ENCODE data around the gene UBE3B. TPM values are rescaled to one million over a fixed set of nuclear protein-coding genes. Genes with fewer than 3 reads are reported as not detected.

The UBE3B gene
- total and polyA plus RNA-seq, 2 experiments from 2014 or later: 20.1 to 35.5 TPM

GRCh38 chr12:109451400-109451799 lies 26.0 kb upstream of the UBE3B start:
- Histone ChIP-seq H3K9me2 (replicated peaks; ENCODE audit: insufficient read depth) (no peaks in the 10 kb centered on the region), H3K27me3 (no peaks in the 10 kb centered on the region), H3K4me1 (ENCODE audit: insufficient read depth) (no peaks in the 10 kb centered on the region), H3K9me3 (ENCODE audit: low read depth) (no peaks in the 10 kb centered on the region), H3K79me2 (peaks cover 5% of the 10 kb centered on the region), H3K4me2 (no peak overlapping the region), H4K20me1 (ENCODE audit: insufficient read depth, poor library complexity, severe bottlenecking) (no peaks in the 10 kb centered on the region), H3K36me3 (replicated peaks; ENCODE audit: insufficient read depth, low read depth) (no peaks in the 10 kb centered on the region), H3K4me3 (no peak overlapping the region), H2AFZ (no peak overlapping the region), H3K27ac (no peak overlapping the region)
- TF ChIP-seq EZH2 (IDR thresholded peaks at IDR 0.05; ENCODE audit: borderline replicate concordance): no peak
- no peak for TF ChIP-seq EZH2phosphoT487 (IDR thresholded peaks at IDR 0.05; ENCODE audit: low read depth, severe bottlenecking, unreplicated experiment)
- no peak for TF ChIP-seq CTCF (IDR thresholded peaks at IDR 0.05; ENCODE audit: poor library complexity)
- no peak for DNase-seq (ENCODE audit: low spot score)
- 95% methylated on average over 23 of the region's 23 CpGs for WGBS (ENCODE audit: low lambda C conversion rate, missing lambda C conversion rate)

- no peaks in the 10 kb centered on the region for H3K9me3 ChIP-seq (ENCODE audit: low read depth)
- H4K20me1 ChIP-seq (ENCODE audit: insufficient read depth, poor library complexity, severe bottlenecking): no peaks in the 10 kb centered on the region
- H3K79me2 ChIP-seq: peaks cover 16% of the 10 kb centered on the region
- no peaks in the 10 kb centered on the region for H3K9me2 ChIP-seq (replicated peaks; ENCODE audit: insufficient read depth)
- WGBS (ENCODE audit: low lambda C conversion rate, missing lambda C conversion rate): 76% methylated on average over 2 of the region's 2 CpGs
- TF ChIP-seq CTCF (IDR thresholded peaks at IDR 0.05; ENCODE audit: poor library complexity): no peak
- no peak for TF ChIP-seq EZH2 (IDR thresholded peaks at IDR 0.05; ENCODE audit: borderline replicate concordance)
- no peak for TF ChIP-seq EZH2phosphoT487 (IDR thresholded peaks at IDR 0.05; ENCODE audit: low read depth, severe bottlenecking, unreplicated experiment)
- H2AFZ ChIP-seq: no peak overlapping the region
- no peak overlapping the region for H3K4me2 ChIP-seq
- no peaks in the 10 kb centered on the region for H3K4me1 ChIP-seq (ENCODE audit: insufficient read depth)
- no peaks in the 10 kb centered on the region for H3K36me3 ChIP-seq (replicated peaks; ENCODE audit: insufficient read depth, low read depth)
- no peak overlapping the region for H3K4me3 ChIP-seq
- H3K27me3 ChIP-seq: no peaks in the 10 kb centered on the region
- no peak for DNase-seq (ENCODE audit: low spot score)
- no peak overlapping the region for H3K27ac ChIP-seq
Measured at GRCh38 chr12:109452489-109452888, 24.9 kb upstream of the UBE3B start.

GRCh38 chr12:109455706-109456105 lies 21.7 kb upstream of the UBE3B start:
- TF ChIP-seq EZH2 (IDR thresholded peaks at IDR 0.05; ENCODE audit: borderline replicate concordance): no peak
- no peak for TF ChIP-seq EZH2phosphoT487 (IDR thresholded peaks at IDR 0.05; ENCODE audit: low read depth, severe bottlenecking, unreplicated experiment)
- no peak for TF ChIP-seq CTCF (IDR thresholded peaks at IDR 0.05; ENCODE audit: poor library complexity)
- Histone ChIP-seq H3K27ac (no peak overlapping the region), H3K4me2 (no peak overlapping the region), H3K9me3 (ENCODE audit: low read depth) (no peaks in the 10 kb centered on the region), H3K9me2 (replicated peaks; ENCODE audit: insufficient read depth) (no peaks in the 10 kb centered on the region), H3K79me2 (peaks cover 46% of the 10 kb centered on the region), H3K36me3 (replicated peaks; ENCODE audit: insufficient read depth, low read depth) (no peaks in the 10 kb centered on the region), H2AFZ (no peak overlapping the region), H3K27me3 (no peaks in the 10 kb centered on the region), H4K20me1 (ENCODE audit: insufficient read depth, poor library complexity, severe bottlenecking) (no peaks in the 10 kb centered on the region), H3K4me1 (ENCODE audit: insufficient read depth) (peaks cover 19% of the 10 kb centered on the region), H3K4me3 (no peak overlapping the region)
- 81% methylated on average over 1 of the region's 1 CpG for WGBS (ENCODE audit: low lambda C conversion rate, missing lambda C conversion rate)
- no peak for DNase-seq (ENCODE audit: low spot score)

- Histone ChIP-seq H3K9me3 (ENCODE audit: low read depth) (no peaks in the 10 kb centered on the region), H3K27ac (peak overlapping the region; percentile 95), H3K27me3 (no peaks in the 10 kb centered on the region), H3K9me2 (replicated peaks; ENCODE audit: insufficient read depth) (no peaks in the 10 kb centered on the region), H3K79me2 (peaks cover 50% of the 10 kb centered on the region), H3K36me3 (replicated peaks; ENCODE audit: insufficient read depth, low read depth) (no peaks in the 10 kb centered on the region), H3K4me2 (no peak overlapping the region), H3K4me3 (no peak overlapping the region), H2AFZ (no peak overlapping the region), H4K20me1 (ENCODE audit: insufficient read depth, poor library complexity, severe bottlenecking) (no peaks in the 10 kb centered on the region), H3K4me1 (ENCODE audit: insufficient read depth) (peaks cover 41% of the 10 kb centered on the region)
- no peak for DNase-seq (ENCODE audit: low spot score)
- 83% methylated on average over 4 of the region's 4 CpGs for WGBS (ENCODE audit: low lambda C conversion rate, missing lambda C conversion rate)
- TF ChIP-seq EZH2phosphoT487 (IDR thresholded peaks at IDR 0.05; ENCODE audit: low read depth, severe bottlenecking, unreplicated experiment) (no peak), CTCF (IDR thresholded peaks at IDR 0.05; ENCODE audit: poor library complexity) (no peak), EZH2 (IDR thresholded peaks at IDR 0.05; ENCODE audit: borderline replicate concordance) (no peak)
Measured at GRCh38 chr12:109458086-109458485, 19.3 kb upstream of the UBE3B start.

All from hepatocyte (in vitro differentiated cells).